ENCODE data around the gene UPB1.

DNA sequence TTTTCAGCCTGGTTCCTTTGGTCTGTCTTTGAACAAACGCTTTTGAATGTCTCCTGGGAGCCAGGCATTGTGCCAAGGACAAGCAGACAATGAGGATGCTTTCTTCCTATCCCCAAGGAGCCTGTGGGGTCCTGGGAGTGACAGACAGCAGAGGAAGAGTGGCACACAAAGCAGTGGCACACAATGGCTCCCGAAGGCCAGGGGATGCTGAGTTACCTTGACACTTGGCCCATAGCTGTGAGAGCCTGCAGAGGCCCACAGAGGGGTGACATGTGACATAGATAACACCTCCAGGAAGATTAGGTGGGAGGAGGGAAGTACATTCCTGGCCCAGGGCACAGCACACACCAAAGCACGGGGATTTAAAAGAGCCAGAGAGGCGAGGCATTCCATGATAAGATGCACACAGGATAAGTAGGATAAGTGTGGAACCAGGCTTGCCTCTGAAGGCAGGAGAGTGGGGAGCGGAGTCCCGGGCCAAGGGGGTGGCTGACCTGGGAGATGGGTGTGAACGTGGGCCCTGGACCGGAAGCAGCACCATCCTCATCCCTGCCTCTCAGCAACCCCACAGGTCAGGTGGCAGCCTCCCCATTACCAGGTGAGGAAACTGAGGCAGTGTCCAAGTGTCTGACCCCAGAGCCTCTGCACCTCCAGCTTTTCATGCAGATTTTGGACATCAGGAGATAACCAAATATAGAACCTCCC, 6.3 kb downstream of the UPB1 start:
- no peak for TF ChIP-seq POLR2A (IDR thresholded peaks at IDR 0.05; ENCODE audit: low read length)
- no peak for TF ChIP-seq GATA1 (IDR thresholded peaks at IDR 0.05; ENCODE audit: low read depth, low read length)
